Muscle of leg (tissue), 11 donors: Measurements from ENCODE around the gene ALDH1A1. TPM values are rescaled to one million over a fixed set of nuclear protein-coding genes. Genes with fewer than 3 reads are reported as not detected.

Source experiments
- DNase-seq: peaks from one replicate; pipeline ENCODE4 v3.0.0; 2013
- H3K27ac ChIP-seq: one replicate; pipeline ENCODE4 v1.5.1; 2013; ENCODE audit warnings: mild to moderate bottlenecking, low read length, control low read depth
- H3K27me3 ChIP-seq: one replicate; pipeline ENCODE4 v1.6.1; 2013; ENCODE audit warnings: low read length; ENCODE audit not compliant: control insufficient read depth, insufficient read depth
- H3K36me3 ChIP-seq: one replicate; pipeline ENCODE4 v1.6.1; 2013; ENCODE audit warnings: low read length; ENCODE audit not compliant: control insufficient read depth, insufficient read depth
- H3K4me1 ChIP-seq: one replicate; pipeline ENCODE4 v1.6.1; 2013; ENCODE audit warnings: low read length; ENCODE audit not compliant: control insufficient read depth, insufficient read depth
- H3K4me3 ChIP-seq: one replicate; pipeline ENCODE4 v1.5.1; 2013; ENCODE audit warnings: low read length, control low read depth
- H3K9me3 ChIP-seq: replicated peaks from 2 replicates; pipeline ENCODE4 v1.6.1; 2013; ENCODE audit warnings: low read depth, low read length; ENCODE audit not compliant: control insufficient read depth
- WGBS: methylation state at CpG from one replicate; pipeline ENCODE4 v1.1.5; 2013; ENCODE audit warnings: missing lambda C conversion rate; ENCODE audit not compliant: insufficient coverage; 5-methylcytosine and 5-hydroxymethylcytosine counted together
- polyA plus RNA-seq, 8 donors: library from polyadenylated mRNA; unstranded; fragments of 120-200 nt; gene quantifications; one replicate each; pipeline versions ENCODE4 v1.2.1 to v1.2.3, GENCODE V29; 2013; ENCODE audit warnings: inconsistent platforms in 1 of 8, low replicate concordance in 1 of 8; ENCODE audit not compliant: insufficient read length in 8 of 8, insufficient read depth in 1 of 8
- total RNA-seq: library from RNA; stranded (reverse); fragments of 120-200 nt; gene quantifications from one replicate; pipeline ENCODE4 v1.2.4, GENCODE V29; 2013

The ALDH1A1 gene
- total and polyA plus RNA-seq, 9 donors, result 16.7 to 38.0 (median 31.7) TPM

GRCh38 chr9:72990397-72991182 is 37.7 kb upstream of the ALDH1A1 start:
- no peak overlapping the region for H3K4me3 ChIP-seq
- no CpG with 5 or more reads among the region's 1 CpG for WGBS
- H3K36me3 ChIP-seq, result no peaks in the 10 kb centered on the region
- H3K27me3 ChIP-seq, result no peaks in the 10 kb centered on the region
- no peak overlapping the region for H3K27ac ChIP-seq
- no peaks in the 10 kb centered on the region for H3K9me3 ChIP-seq
- H3K4me1 ChIP-seq, result no peaks in the 10 kb centered on the region
- DNase-seq, result no peak

GRCh38 chr9:72986522-72987116 is 33.8 kb upstream of the ALDH1A1 start:
- Histone ChIP-seq H3K4me3 (no peak overlapping the region), H3K27ac (no peak overlapping the region), H3K9me3 (no peaks in the 10 kb centered on the region), H3K36me3 (no peaks in the 10 kb centered on the region), H3K4me1 (no peaks in the 10 kb centered on the region), H3K27me3 (no peaks in the 10 kb centered on the region)
- WGBS, result no CpG with 5 or more reads among the region's 6 CpGs
- no peak for DNase-seq

- Histone ChIP-seq H3K36me3 (no peaks in the 10 kb centered on the region), H3K27me3 (no peaks in the 10 kb centered on the region), H3K27ac (no peak overlapping the region), H3K4me3 (no peak overlapping the region), H3K4me1 (no peaks in the 10 kb centered on the region), H3K9me3 (no peaks in the 10 kb centered on the region)
- no peak for DNase-seq
- WGBS, result no CpG with 5 or more reads among the region's 3 CpGs
Observed at GRCh38 chr9:72985746-72986145, 32.9 kb upstream of the ALDH1A1 start.

GRCh38 chr9:72984991-72985390 is 32.1 kb upstream of the ALDH1A1 start:
- DNase-seq, result no peak

GRCh38 chr9:72984226-72984947 is 31.5 kb upstream of the ALDH1A1 start:
- Histone ChIP-seq H3K27ac (no peak overlapping the region), H3K27me3 (no peaks in the 10 kb centered on the region), H3K9me3 (no peaks in the 10 kb centered on the region), H3K4me1 (no peaks in the 10 kb centered on the region), H3K36me3 (no peaks in the 10 kb centered on the region), H3K4me3 (no peak overlapping the region)
- no CpG with 5 or more reads among the region's 2 CpGs for WGBS
- no peak for DNase-seq

More at GRCh38 chr9:72984991-72985390, 32.1 kb upstream of the ALDH1A1 start:
- Histone ChIP-seq H3K27me3 (no peaks in the 10 kb centered on the region), H3K36me3 (no peaks in the 10 kb centered on the region), H3K4me3 (no peak overlapping the region), H3K9me3 (no peaks in the 10 kb centered on the region), H3K27ac (no peak overlapping the region), H3K4me1 (no peaks in the 10 kb centered on the region)
- 54% methylated on average over 3 of the region's 3 CpGs for WGBS

GRCh38 chr9:72983512-72984225 is 30.8 kb upstream of the ALDH1A1 start:
- Histone ChIP-seq H3K4me3 (no peak overlapping the region), H3K4me1 (no peaks in the 10 kb centered on the region), H3K27ac (no peak overlapping the region), H3K9me3 (no peaks in the 10 kb centered on the region), H3K36me3 (no peaks in the 10 kb centered on the region), H3K27me3 (no peaks in the 10 kb centered on the region)
- no CpG with 5 or more reads among the region's 5 CpGs for WGBS
- no peak for DNase-seq

GRCh38 chr9:72983056-72983455 is 30.2 kb upstream of the ALDH1A1 start:
- no peak overlapping the region for H3K4me3 ChIP-seq
- no peak for DNase-seq
- H3K27me3 ChIP-seq, result no peaks in the 10 kb centered on the region
- H3K36me3 ChIP-seq, result no peaks in the 10 kb centered on the region
- no peak overlapping the region for H3K27ac ChIP-seq
- no peaks in the 10 kb centered on the region for H3K9me3 ChIP-seq
- H3K4me1 ChIP-seq, result no peaks in the 10 kb centered on the region

GRCh38 chr9:72982146-72982799 is 29.4 kb upstream of the ALDH1A1 start:
- Histone ChIP-seq H3K27ac (no peak overlapping the region), H3K9me3 (no peaks in the 10 kb centered on the region), H3K27me3 (no peaks in the 10 kb centered on the region), H3K4me3 (no peak overlapping the region), H3K36me3 (no peaks in the 10 kb centered on the region), H3K4me1 (no peaks in the 10 kb centered on the region)
- DNase-seq, result no peak
- 88% methylated on average over 2 of the region's 5 CpGs for WGBS

GRCh38 chr9:72981433-72981832 is 28.6 kb upstream of the ALDH1A1 start:
- Histone ChIP-seq H3K4me3 (no peak overlapping the region), H3K9me3 (no peaks in the 10 kb centered on the region), H3K27me3 (no peaks in the 10 kb centered on the region), H3K36me3 (no peaks in the 10 kb centered on the region), H3K4me1 (no peaks in the 10 kb centered on the region), H3K27ac (no peak overlapping the region)
- DNase-seq, result no peak
- WGBS, result no CpG with 5 or more reads among the region's 5 CpGs
